ENCODE results near the gene ACTR6.
"Not testable (repeated sequence)": the region's sequence is repeated elsewhere in the genome, so short reads cannot be mapped to it uniquely, and the experiment has no call there.

The ACTR6 gene

GRCh38 chr12:100222173-100222572 is 21.6 kb downstream of the ACTR6 start:
- DNase-seq = not testable (repeated sequence)

GRCh38 chr12:100225491-100225890 is 24.9 kb downstream of the ACTR6 start:
- DNase-seq = no peak

DNA sequence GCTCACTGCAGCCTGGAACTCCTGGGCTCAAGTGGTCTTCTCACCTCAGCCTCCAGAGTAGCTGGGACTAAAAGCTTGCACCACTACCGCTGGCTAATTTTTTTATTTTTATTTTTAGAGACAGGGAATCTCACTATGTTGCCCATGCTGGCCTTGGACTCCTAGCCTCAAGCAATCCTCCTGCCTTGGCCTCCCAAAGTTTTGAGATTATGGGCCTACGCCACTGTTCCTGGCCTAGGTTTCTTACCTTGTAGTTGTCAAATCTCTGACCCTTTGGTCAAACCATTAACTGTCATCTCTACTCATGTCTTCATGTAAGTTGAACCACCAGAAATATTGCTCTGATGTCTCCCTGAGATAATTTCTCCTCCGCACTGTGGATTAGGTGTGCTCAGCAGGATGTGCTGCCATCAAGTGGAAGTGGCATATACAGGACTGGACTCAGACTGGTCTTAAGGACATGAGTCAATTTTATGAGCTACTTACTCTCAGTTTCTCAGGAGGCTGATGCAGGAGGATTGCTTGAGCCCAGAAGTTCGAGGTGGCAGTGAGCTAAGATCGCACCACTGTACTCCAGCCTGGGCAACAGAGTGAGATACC is 28.5 kb downstream of the ACTR6 start:
- peak; percentile 2 for DNase-seq

GRCh38 chr12:100229876-100230275 is 29.3 kb downstream of the ACTR6 start:
- DNase-seq = no peak

DNA sequence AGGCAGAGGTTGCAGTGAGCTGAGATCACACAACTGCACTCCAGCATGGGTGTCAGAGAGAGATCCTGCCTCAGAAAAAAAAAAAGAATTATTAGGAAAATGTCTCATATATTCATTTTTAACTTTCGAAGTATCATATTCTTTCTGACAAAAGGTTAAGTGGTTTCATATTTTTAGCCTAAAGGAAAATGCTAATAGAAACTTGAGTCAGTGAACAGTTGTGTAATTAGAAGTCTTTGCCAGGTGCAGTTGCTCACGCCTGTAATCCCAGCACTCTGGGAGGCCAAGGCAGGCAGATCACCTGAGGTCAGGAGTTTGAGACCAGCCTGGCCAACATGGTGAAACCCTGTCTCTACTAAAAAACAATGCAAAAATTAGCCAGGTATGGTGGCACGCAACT is 31.3 kb downstream of the ACTR6 start:
- DNase-seq = not testable (repeated sequence)

- no peak for DNase-seq
These were observed 33.6 kb downstream of the ACTR6 start for GRCh38 chr12:100234166-100234565.

DNA sequence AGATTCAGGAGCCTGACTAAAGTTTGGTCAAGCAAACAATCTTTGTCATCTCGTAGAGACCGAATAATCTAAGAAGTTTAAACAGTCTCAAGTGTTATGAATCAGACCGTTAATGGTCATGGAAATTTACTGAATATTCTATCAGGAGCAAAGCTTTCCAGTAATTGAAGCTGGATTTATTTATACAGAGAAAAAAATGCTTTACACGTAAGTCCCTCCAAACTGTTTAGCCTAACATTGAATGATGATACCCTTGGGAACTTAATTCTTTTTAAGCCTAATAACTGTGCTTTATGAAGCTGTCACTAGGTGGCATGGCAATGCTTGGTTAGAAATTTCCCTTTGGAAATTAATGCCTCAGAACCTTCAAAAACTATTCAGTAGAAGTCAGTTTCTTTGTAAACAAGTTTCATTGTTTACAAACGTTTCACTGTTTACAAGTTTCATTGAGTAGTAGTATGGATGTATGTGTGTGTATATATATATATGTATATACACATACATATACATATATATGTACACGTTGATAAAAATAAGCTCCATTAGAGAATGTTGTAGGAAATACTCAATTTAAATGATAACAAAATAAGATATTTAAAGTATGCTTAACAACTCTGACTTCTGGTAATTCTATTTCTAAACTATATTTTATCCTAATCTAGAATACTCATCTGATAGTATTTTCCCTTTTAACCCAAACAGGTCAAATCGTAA is 34.1 kb downstream of the ACTR6 start:
- peak; percentile 42 for DNase-seq

GRCh38 chr12:100238801-100239200 is 38.2 kb downstream of the ACTR6 start:
- DNase-seq = no peak

- DNase-seq = no peak
These were observed 39.0 kb downstream of the ACTR6 start for GRCh38 chr12:100239589-100239988.

- no peak for DNase-seq
These were observed 42.5 kb downstream of the ACTR6 start for GRCh38 chr12:100243137-100243536.

- no peak for DNase-seq
These were observed 47.1 kb downstream of the ACTR6 start for GRCh38 chr12:100247765-100248164.

GRCh38 chr12:100248886-100249285 is 48.3 kb downstream of the ACTR6 start:
- DNase-seq = peak; percentile 56

DNA sequence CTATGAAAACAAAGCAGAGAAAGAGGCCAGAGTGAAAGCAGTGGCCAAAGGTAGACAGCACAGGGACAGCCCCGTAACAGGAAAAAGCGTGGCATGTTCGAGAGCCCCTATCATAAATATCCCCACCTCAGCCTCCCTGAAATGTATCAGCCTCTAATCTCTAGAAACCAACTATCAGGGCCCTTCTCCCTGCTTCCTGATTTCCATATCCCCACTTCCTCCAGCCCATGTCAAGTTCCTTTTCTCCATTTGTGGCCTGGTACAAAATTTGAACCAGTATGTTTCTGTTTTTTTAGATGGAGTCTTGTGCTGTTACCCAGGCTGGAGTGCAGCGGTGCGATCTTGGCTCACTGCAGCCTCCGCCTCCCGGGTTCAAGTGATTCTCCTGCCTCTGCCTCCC is 49.3 kb downstream of the ACTR6 start:
- no peak for DNase-seq

- DNase-seq = no peak
These were observed 51.3 kb downstream of the ACTR6 start for GRCh38 chr12:100251917-100252316.

GRCh38 chr12:100253437-100253836 is 52.8 kb downstream of the ACTR6 start:
- DNase-seq = no peak

GRCh38 chr12:100254876-100255275 is 54.3 kb downstream of the ACTR6 start:
- no peak for DNase-seq

- no peak for DNase-seq
These were observed 57.5 kb downstream of the ACTR6 start for GRCh38 chr12:100258127-100258526.

DNA sequence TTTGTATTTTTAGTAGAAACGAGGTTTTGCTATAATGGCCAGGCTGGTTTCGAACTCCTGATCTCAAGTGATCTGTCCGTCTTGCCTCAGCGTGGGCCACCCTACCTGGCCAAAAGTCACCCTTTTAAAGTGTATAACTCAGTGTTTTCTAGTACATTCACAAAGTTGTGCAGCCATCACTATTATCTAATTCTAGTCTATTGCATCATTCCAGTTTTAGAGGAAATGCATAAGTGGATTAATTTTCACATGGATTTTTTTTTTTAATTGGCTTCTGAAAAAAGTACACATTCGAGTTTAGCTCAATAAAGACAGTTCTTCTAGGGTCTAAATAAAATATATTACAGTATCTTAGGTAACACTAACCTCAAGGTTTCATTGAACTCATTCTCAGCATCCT is 62.5 kb downstream of the ACTR6 start:
- DNase-seq = no peak

GRCh38 chr12:100265107-100265506 is 64.5 kb downstream of the ACTR6 start:
- not testable (repeated sequence) for DNase-seq

DNA sequence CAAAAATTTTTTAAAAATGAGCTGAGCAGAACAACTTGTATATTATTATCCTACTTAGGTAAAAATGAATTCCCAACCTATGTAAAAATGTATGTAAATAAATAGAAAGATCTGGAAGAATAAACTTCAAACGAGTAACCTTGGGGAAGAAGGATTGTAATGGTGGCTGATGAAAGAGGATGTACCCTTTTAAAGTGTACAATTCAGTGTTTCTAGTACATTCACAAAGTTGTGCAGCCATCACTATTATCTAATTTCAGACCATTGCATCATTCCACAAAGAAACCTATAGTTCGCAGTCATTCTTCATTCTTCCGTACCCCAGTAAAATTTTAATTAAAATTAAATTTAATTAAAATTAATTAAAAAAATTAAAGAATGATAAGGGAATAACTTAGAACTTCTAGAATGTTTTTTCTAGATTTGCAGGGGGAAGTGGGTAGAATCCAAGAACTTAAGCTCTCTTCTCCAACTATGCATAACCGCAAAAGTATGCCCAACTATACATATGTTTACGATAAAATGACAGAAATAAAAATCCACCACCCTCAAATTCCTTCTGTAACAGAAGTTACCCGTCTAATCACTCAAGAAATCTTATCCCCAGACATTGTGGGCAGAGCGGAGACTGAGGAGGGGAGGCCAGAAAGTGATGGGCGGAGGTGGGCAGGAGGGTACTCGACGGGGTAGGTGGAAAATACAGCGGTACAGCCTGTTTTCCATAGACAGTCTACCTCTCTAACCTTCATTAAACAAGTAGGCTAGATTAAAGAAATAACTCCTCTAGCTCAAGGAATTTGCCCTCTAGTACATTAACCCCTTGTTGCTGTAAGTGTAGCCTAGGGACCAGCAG is 65.3 kb downstream of the ACTR6 start:
- DNase-seq = peak; percentile 46

DNA sequence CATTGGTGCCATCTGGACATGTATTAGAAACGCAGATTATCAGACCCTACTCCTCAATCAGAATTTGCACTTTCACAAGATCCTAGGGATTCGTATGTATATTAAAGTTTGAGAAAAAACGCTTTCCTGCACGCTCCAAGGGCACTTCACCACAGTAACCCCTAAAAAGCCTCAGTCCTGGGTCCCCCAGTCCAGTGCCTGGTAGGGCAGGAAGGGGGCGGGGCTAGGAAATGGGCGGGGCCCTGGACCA is 65.9 kb downstream of the ACTR6 start:
- DNase-seq = no peak

DNA sequence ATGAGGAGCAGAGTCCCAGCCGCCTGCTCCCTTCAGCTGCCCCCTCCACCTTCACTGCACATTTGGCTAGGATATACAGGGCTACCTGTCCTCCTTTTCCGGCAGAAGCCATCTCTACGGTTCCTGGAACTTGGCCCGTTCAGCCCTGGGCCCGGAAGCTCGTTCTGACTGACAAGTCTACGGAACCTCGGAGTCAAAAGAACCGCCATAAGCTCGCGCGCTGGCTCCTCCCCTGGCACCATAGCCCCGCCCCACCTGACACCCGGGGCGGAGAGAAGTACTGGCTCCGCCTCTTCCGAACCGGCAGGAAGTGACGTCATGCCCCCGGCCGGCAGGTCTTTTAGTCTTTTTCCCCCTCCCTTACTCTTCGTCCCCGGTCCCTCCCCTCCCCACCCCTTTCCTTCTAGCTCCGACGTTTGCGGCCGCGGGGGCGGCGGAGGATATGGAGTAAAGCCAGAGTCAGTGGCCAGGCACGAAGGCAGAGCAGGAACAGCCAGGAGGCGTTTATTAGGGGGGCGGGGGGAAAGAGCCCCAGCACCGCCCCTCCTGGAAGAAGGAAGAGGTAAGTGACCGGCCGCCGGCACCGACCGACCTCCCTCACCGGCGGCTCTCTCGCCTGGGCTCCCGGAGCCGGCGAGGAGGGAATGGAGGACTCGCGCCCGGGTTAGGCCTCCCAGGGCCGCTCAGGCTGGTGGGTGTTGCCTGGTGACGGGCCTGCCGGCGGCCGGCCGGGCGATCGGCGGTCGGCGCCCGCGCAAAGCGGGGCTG is 66.4 kb downstream of the ACTR6 start, which contains the start of the genes DEPDC4 and SCYL2:
DEPDC4 (minus strand) TSS at position 245 of the 768 bp plus-strand sequence; CDS start at position 242, 3 bp downstream.
SCYL2 (plus strand) TSS at position 343 of the 768 bp plus-strand sequence. CDS start 15,794 bp downstream, outside the sequence.
- DNase-seq = peak; percentile 97

Measured in fibroblast of skin of back (primary cell).